GM12864 (cell line): ENCODE results near the gene OR10G2.
A peak's percentile ranks its signal among the peaks of the same experiment; 100 is the strongest.
"Not testable (repeated sequence)": the region's sequence is repeated elsewhere in the genome, so short reads cannot be mapped to it uniquely, and the experiment has no call there.

Experiments
- DNase-seq: peaks from one replicate; pipeline ENCODE4 v3.0.0-alpha.2; 2011; ENCODE audit warnings: low read depth
- H3K4me3 ChIP-seq: 2 replicates; pipeline ENCODE4 v1.5.1; 2011; ENCODE audit warnings: mild to moderate bottlenecking, low read depth, low read length, control low read depth
- TF ChIP-seq, protein P1 (sequence below): IDR thresholded peaks from 2 replicates; pipeline ENCODE4 v1.5.1; 2011; ENCODE audit warnings: low read depth, mild to moderate bottlenecking, moderate library complexity, low read length, control low read depth, inconsistent platforms; ENCODE audit errors: missing control alignments

Gene OR10G2

GRCh38 chr14:21642683-21643082 lies 7.9 kb upstream of the OR10G2 start:
- no peak overlapping the region for H3K4me3 ChIP-seq
- DNase-seq: no peak
- TF ChIP-seq, protein P1, sequence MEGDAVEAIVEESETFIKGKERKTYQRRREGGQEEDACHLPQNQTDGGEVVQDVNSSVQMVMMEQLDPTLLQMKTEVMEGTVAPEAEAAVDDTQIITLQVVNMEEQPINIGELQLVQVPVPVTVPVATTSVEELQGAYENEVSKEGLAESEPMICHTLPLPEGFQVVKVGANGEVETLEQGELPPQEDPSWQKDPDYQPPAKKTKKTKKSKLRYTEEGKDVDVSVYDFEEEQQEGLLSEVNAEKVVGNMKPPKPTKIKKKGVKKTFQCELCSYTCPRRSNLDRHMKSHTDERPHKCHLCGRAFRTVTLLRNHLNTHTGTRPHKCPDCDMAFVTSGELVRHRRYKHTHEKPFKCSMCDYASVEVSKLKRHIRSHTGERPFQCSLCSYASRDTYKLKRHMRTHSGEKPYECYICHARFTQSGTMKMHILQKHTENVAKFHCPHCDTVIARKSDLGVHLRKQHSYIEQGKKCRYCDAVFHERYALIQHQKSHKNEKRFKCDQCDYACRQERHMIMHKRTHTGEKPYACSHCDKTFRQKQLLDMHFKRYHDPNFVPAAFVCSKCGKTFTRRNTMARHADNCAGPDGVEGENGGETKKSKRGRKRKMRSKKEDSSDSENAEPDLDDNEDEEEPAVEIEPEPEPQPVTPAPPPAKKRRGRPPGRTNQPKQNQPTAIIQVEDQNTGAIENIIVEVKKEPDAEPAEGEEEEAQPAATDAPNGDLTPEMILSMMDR: no peak

- DNase-seq: no peak
- TF ChIP-seq, protein P1: no peak
- H3K4me3 ChIP-seq: no peak overlapping the region
Measured at GRCh38 chr14:21631084-21631483, 3.7 kb downstream of the OR10G2 start.

- not testable (repeated sequence) for DNase-seq, H3K4me3 ChIP-seq
Measured at GRCh38 chr14:21630503-21630902, 4.2 kb downstream of the OR10G2 start.

DNA sequence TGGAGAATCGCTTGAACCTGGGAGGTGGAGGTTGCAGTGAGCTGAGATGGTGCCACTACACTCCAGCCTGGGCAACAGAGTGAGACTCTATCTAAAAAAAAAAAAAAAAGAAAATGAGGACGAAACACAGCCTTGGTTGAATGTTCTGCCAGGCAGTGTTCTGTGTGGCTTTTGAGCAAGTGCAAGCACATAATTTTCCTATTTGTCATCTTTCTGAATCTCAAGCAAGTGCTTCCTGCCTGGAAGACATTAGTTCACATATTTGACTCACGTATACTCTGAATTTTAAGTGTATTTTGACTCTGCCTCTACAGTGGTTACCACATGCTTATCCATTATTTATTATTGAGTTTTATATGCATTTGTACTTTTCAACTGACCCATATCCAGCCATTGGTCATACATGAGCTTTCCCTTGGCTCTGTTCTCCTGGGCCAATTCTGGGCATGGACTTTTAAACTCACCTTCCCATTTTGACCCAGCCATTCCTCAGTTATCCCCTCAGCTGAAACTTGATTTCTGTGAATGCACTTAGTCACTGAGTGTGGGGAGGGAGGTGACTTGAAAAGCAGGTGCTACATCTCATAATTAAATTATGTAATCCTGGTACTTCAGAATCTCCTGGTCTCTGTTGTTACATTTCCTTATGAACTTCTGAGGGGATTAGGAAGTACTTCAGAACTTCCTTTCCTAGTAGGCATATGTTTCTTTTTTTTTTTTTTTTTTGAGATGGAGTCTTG lies 8.1 kb downstream of the OR10G2 start:
- no peak overlapping the region for H3K4me3 ChIP-seq
- DNase-seq: no peak
- TF ChIP-seq, protein P1: no peak

- TF ChIP-seq, protein P1: no peak
- no peak for DNase-seq
- H3K4me3 ChIP-seq: no peak overlapping the region
Measured at GRCh38 chr14:21617614-21618013, 17.1 kb downstream of the OR10G2 start.

DNA sequence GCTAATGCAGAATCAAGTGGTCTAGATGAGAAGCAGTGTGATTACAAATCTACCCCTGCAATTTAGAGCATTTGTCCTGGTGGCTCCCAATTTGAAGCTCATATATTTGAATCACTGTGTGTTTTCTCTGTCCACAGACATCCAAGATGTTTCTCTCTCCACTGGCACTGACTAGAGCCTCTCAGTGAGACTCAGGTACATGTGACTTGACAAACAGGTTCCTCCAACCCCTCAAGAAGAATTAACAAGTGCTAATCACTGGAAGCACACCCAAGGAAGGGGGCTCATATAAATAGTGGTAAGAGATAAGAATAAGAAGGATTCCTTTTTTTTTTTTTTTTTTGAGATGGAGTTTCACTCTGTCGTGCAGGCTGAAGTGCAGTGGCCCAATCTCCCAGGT lies 20.5 kb downstream of the OR10G2 start:
- no peak overlapping the region for H3K4me3 ChIP-seq
- DNase-seq: no peak
- TF ChIP-seq, protein P1: no peak

GRCh38 chr14:21612324-21612723 lies 22.4 kb downstream of the OR10G2 start:
- no peak overlapping the region for H3K4me3 ChIP-seq
- DNase-seq: peak; percentile 2
- TF ChIP-seq, protein P1: no peak

DNA sequence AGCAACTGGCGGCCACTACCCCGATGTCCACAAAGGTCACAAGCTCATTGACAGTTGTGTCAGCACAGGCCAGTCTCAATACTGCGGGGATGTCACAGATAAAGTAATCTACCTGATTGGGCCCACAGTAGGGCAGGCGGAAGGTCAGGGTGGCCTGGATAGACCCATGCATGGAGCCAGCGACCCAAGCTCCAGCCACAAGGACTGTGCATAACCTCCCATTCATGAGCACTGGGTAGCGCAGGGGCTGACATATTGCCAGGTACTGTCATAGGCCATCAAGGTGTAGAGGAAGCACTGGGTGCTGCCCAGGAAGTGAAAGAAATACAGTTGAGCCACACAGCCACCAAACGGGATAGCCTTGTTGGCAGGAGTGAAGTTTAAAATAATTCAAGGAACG lies 32.6 kb downstream of the OR10G2 start:
- not testable (repeated sequence) for H3K4me3 ChIP-seq, DNase-seq
